ENCODE data around the gene L1CAM. TPM values are rescaled to one million over a fixed set of nuclear protein-coding genes. Genes with fewer than 3 reads are reported as not detected.
A peak's percentile ranks its signal among the peaks of the same experiment; 100 is the strongest.

The L1CAM gene
- total RNA-seq, 1 donor from 2014 or later = 0.49 TPM

- H3K27me3 ChIP-seq = peaks cover 4% of the 10 kb centered on the region
- no peak overlapping the region for H3K9ac ChIP-seq
- no peak for DNase-seq (ENCODE audit: low spot score)
- H3K9me3 ChIP-seq (ENCODE audit: low read depth) = no peaks in the 10 kb centered on the region
- peaks cover 12% of the 10 kb centered on the region for H3K27me3 Mint-ChIP-seq (ENCODE audit: insufficient read depth, low read depth)
- no peak overlapping the region for H3K4me3 ChIP-seq
- H3K79me2 ChIP-seq (ENCODE audit: low read depth) = no peaks in the 10 kb centered on the region
- no peak overlapping the region for H2AFZ ChIP-seq (replicated peaks)
- H3K9me3 Mint-ChIP-seq = peaks cover 19% of the 10 kb centered on the region
- no peak overlapping the region for H3K27ac Mint-ChIP-seq
- TF ChIP-seq CTCF (IDR thresholded peaks at IDR 0.05) (no peak), EZH2 (IDR thresholded peaks at IDR 0.05) (no peak), EZH2phosphoT487 (IDR thresholded peaks at IDR 0.05) (no peak)
- H3K36me3 Mint-ChIP-seq = peaks cover 2% of the 10 kb centered on the region
- no peak overlapping the region for H3K27ac ChIP-seq
- peaks cover 18% of the 10 kb centered on the region for H3K4me1 Mint-ChIP-seq
- H3F3A ChIP-seq (ENCODE audit: low read depth) = no peaks in the 10 kb centered on the region
- no peak overlapping the region for H3K4me3 Mint-ChIP-seq
- H4K20me1 ChIP-seq (ENCODE audit: low read depth) = no peaks in the 10 kb centered on the region
- no peaks in the 10 kb centered on the region for H3K36me3 ChIP-seq
- peaks cover 6% of the 10 kb centered on the region for H3K4me1 ChIP-seq
- H3K4me2 ChIP-seq = no peak overlapping the region
Observed at GRCh38 chrX:153867139-153867538, 18.8 kb downstream of the L1CAM start.

- Histone ChIP-seq H3K36me3 (no peaks in the 10 kb centered on the region), H2AFZ (replicated peaks) (no peak overlapping the region), H3F3A (ENCODE audit: low read depth) (no peaks in the 10 kb centered on the region), H3K4me3 (no peak overlapping the region), H4K20me1 (ENCODE audit: low read depth) (no peaks in the 10 kb centered on the region), H3K27ac (no peak overlapping the region), H3K27me3 (peaks cover 4% of the 10 kb centered on the region), H3K9me3 (ENCODE audit: low read depth) (no peaks in the 10 kb centered on the region), H3K4me2 (no peak overlapping the region), H3K9ac (no peak overlapping the region), H3K4me1 (peaks cover 6% of the 10 kb centered on the region), H3K79me2 (ENCODE audit: low read depth) (no peaks in the 10 kb centered on the region)
- peaks cover 11% of the 10 kb centered on the region for H3K27me3 Mint-ChIP-seq (ENCODE audit: insufficient read depth, low read depth)
- no peak for TF ChIP-seq EZH2phosphoT487 (IDR thresholded peaks at IDR 0.05)
- TF ChIP-seq CTCF (IDR thresholded peaks at IDR 0.05) = no peak
- no peak for TF ChIP-seq EZH2 (IDR thresholded peaks at IDR 0.05)
- peaks cover 16% of the 10 kb centered on the region for H3K4me1 Mint-ChIP-seq
- no peak overlapping the region for H3K4me3 Mint-ChIP-seq
- H3K36me3 Mint-ChIP-seq = peaks cover 2% of the 10 kb centered on the region
- no peak for DNase-seq (ENCODE audit: low spot score)
- peaks cover 20% of the 10 kb centered on the region for H3K9me3 Mint-ChIP-seq
- H3K27ac Mint-ChIP-seq = no peak overlapping the region
Observed at GRCh38 chrX:153866302-153867019, 19.5 kb downstream of the L1CAM start.

- H3K36me3 ChIP-seq = no peaks in the 10 kb centered on the region
- DNase-seq (ENCODE audit: low spot score) = no peak
- H2AFZ ChIP-seq (replicated peaks) = no peak overlapping the region
- no peaks in the 10 kb centered on the region for H4K20me1 ChIP-seq (ENCODE audit: low read depth)
- TF ChIP-seq CTCF (IDR thresholded peaks at IDR 0.05) = no peak
- no peak for TF ChIP-seq EZH2 (IDR thresholded peaks at IDR 0.05)
- no peak for TF ChIP-seq EZH2phosphoT487 (IDR thresholded peaks at IDR 0.05)
- H3K4me3 Mint-ChIP-seq = peak overlapping the region; percentile 21
- no peaks in the 10 kb centered on the region for H3F3A ChIP-seq (ENCODE audit: low read depth)
- H3K9me3 ChIP-seq (ENCODE audit: low read depth) = no peaks in the 10 kb centered on the region
- H3K79me2 ChIP-seq (ENCODE audit: low read depth) = no peaks in the 10 kb centered on the region
- peaks cover 4% of the 10 kb centered on the region for H3K27me3 ChIP-seq
- H3K4me2 ChIP-seq = no peak overlapping the region
- peaks cover 8% of the 10 kb centered on the region for H3K27me3 Mint-ChIP-seq (ENCODE audit: insufficient read depth, low read depth)
- peak overlapping the region; percentile 72 for H3K27ac Mint-ChIP-seq
- peaks cover 14% of the 10 kb centered on the region for H3K4me1 Mint-ChIP-seq
- peaks cover 23% of the 10 kb centered on the region for H3K9me3 Mint-ChIP-seq
- H3K9ac ChIP-seq = no peak overlapping the region
- peaks cover 6% of the 10 kb centered on the region for H3K4me1 ChIP-seq
- peaks cover 2% of the 10 kb centered on the region for H3K36me3 Mint-ChIP-seq
- no peak overlapping the region for H3K4me3 ChIP-seq
- no peak overlapping the region for H3K27ac ChIP-seq
Observed at GRCh38 chrX:153865685-153866084, 20.3 kb downstream of the L1CAM start.

All from neural progenitor cell (in vitro differentiated cells).